Measurements from ENCODE around the gene TBC1D10A.

GRCh38 chr22:30372915-30373314 lies 46.2 kb upstream of the TBC1D10A start:
- TF ChIP-seq, protein P1, sequence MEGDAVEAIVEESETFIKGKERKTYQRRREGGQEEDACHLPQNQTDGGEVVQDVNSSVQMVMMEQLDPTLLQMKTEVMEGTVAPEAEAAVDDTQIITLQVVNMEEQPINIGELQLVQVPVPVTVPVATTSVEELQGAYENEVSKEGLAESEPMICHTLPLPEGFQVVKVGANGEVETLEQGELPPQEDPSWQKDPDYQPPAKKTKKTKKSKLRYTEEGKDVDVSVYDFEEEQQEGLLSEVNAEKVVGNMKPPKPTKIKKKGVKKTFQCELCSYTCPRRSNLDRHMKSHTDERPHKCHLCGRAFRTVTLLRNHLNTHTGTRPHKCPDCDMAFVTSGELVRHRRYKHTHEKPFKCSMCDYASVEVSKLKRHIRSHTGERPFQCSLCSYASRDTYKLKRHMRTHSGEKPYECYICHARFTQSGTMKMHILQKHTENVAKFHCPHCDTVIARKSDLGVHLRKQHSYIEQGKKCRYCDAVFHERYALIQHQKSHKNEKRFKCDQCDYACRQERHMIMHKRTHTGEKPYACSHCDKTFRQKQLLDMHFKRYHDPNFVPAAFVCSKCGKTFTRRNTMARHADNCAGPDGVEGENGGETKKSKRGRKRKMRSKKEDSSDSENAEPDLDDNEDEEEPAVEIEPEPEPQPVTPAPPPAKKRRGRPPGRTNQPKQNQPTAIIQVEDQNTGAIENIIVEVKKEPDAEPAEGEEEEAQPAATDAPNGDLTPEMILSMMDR (conservative IDR thresholded peaks at IDR 0.05; ENCODE audit: low read depth in 2 of 2), result no peak
- TF ChIP-seq CREB1 (CRISPR knock-in tag; IDR thresholded peaks at IDR 0.05; ENCODE audit: low read depth), result no peak
- TF ChIP-seq POLR2AphosphoS5 (IDR thresholded peaks at IDR 0.05; ENCODE audit: low read depth), result no peak
- TF ChIP-seq, protein P2, sequence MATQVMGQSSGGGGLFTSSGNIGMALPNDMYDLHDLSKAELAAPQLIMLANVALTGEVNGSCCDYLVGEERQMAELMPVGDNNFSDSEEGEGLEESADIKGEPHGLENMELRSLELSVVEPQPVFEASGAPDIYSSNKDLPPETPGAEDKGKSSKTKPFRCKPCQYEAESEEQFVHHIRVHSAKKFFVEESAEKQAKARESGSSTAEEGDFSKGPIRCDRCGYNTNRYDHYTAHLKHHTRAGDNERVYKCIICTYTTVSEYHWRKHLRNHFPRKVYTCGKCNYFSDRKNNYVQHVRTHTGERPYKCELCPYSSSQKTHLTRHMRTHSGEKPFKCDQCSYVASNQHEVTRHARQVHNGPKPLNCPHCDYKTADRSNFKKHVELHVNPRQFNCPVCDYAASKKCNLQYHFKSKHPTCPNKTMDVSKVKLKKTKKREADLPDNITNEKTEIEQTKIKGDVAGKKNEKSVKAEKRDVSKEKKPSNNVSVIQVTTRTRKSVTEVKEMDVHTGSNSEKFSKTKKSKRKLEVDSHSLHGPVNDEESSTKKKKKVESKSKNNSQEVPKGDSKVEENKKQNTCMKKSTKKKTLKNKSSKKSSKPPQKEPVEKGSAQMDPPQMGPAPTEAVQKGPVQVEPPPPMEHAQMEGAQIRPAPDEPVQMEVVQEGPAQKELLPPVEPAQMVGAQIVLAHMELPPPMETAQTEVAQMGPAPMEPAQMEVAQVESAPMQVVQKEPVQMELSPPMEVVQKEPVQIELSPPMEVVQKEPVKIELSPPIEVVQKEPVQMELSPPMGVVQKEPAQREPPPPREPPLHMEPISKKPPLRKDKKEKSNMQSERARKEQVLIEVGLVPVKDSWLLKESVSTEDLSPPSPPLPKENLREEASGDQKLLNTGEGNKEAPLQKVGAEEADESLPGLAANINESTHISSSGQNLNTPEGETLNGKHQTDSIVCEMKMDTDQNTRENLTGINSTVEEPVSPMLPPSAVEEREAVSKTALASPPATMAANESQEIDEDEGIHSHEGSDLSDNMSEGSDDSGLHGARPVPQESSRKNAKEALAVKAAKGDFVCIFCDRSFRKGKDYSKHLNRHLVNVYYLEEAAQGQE (IDR thresholded peaks at IDR 0.05; ENCODE audit: unreplicated experiment), result no peak
- TF ChIP-seq EZH2 (IDR thresholded peaks at IDR 0.05; ENCODE audit: low read depth, unreplicated experiment), result no peak
- TF ChIP-seq JUNB (IDR thresholded peaks at IDR 0.05; ENCODE audit: unreplicated experiment), result no peak
- no peak for TF ChIP-seq EZH2phosphoT487 (IDR thresholded peaks at IDR 0.05; ENCODE audit: unreplicated experiment)
- TF ChIP-seq ZNF462 (CRISPR knock-in tag; IDR thresholded peaks at IDR 0.05), result no peak
- no peak for TF ChIP-seq NANOG (IDR thresholded peaks at IDR 0.05; ENCODE audit: borderline replicate concordance)
- TF ChIP-seq, protein P3, sequence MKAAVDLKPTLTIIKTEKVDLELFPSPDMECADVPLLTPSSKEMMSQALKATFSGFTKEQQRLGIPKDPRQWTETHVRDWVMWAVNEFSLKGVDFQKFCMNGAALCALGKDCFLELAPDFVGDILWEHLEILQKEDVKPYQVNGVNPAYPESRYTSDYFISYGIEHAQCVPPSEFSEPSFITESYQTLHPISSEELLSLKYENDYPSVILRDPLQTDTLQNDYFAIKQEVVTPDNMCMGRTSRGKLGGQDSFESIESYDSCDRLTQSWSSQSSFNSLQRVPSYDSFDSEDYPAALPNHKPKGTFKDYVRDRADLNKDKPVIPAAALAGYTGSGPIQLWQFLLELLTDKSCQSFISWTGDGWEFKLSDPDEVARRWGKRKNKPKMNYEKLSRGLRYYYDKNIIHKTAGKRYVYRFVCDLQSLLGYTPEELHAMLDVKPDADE (IDR thresholded peaks at IDR 0.05), result no peak
- TF ChIP-seq STAT1 (IDR thresholded peaks at IDR 0.05; ENCODE audit: unreplicated experiment), result no peak
- no peak for TF ChIP-seq ZNF331 (CRISPR knock-in tag; IDR thresholded peaks at IDR 0.05; ENCODE audit: low read depth)
- no peak for TF ChIP-seq ZNF114 (CRISPR knock-in tag; IDR thresholded peaks at IDR 0.05)
